ENCODE measurements around the gene EXOC3L4. TPM values are rescaled to one million over a fixed set of nuclear protein-coding genes. Genes with fewer than 3 reads are reported as not detected.

EXOC3L4 gene
- total and polyA plus RNA-seq, 2 donors (not counting 1 experiment from before 2014, with no cell fraction given), result not detected

- Histone ChIP-seq H4K20me1 (ENCODE audit: control insufficient read depth, insufficient read depth, low read length, poor library complexity, severe bottlenecking) (no peaks in the 10 kb centered on the region), H3K27me3 (replicated peaks in 1 of 4; ENCODE audit: control extremely low read depth in 1 of 4, control insufficient read depth in 3 of 4, insufficient read depth in 4 of 4, low read length in 3 of 4) (peaks cover 0 to 3% (median 0%) of the 10 kb centered on the region in 4 experiments), H3K4me3 (ENCODE audit: control extremely low read depth in 1 of 5, extremely low read depth in 1 of 5, insufficient read depth in 1 of 5, low read depth in 2 of 5, low read length in 4 of 5) (no peak overlapping the region), H3K9me3 (ENCODE audit: control extremely low read depth in 1 of 3, control insufficient read depth in 2 of 3, insufficient read depth in 1 of 3, low read length in 2 of 3) (no peaks in the 10 kb centered on the region), H3K79me2 (ENCODE audit: control insufficient read depth, insufficient read depth, low read length) (no peaks in the 10 kb centered on the region), H3K9ac (ENCODE audit: low read length) (no peak overlapping the region), H3K4me2 (replicated peaks; ENCODE audit: low read depth, low read length, poor library complexity, severe bottlenecking) (no peak overlapping the region), H2AFZ (ENCODE audit: insufficient read depth, low read depth, low read length, poor library complexity, severe bottlenecking) (no peak overlapping the region), H3K4me1 (ENCODE audit: control insufficient read depth in 2 of 2, insufficient read depth in 2 of 2, low read length in 2 of 2) (no peaks in the 10 kb centered on the region), H3K27ac (ENCODE audit: low read length in 2 of 2) (no peak overlapping the region), H3K36me3 (replicated peaks in 1 of 2; ENCODE audit: control extremely low read depth in 1 of 2, control insufficient read depth in 1 of 2, extremely low read depth in 1 of 2, insufficient read depth in 2 of 2, low read length in 1 of 2) (no peaks in the 10 kb centered on the region)
- intact Hi-C loops (cut with micrococcal nuclease), result no loop called here
- WGBS (ENCODE audit: insufficient coverage), result 92% methylated on average over 25 of the region's 25 CpGs
- no peak overlapping the region for H3K4me3 Mint-ChIP-seq
- ChIA-PET CTCF (no interaction called here), POLR2A (no interaction called here)
- TF ChIP-seq EZH2 (IDR thresholded peaks at IDR 0.05; ENCODE audit: borderline replicate concordance, insufficient read depth, low read depth, low read length, poor library complexity, severe bottlenecking), result no peak
- no peak for TF ChIP-seq CTCF (IDR thresholded peaks at IDR 0.05)
- DNase-seq (no peak), ATAC-seq (ENCODE audit: low read depth) (no peak)
- no peaks in the 10 kb centered on the region for H3K4me1 Mint-ChIP-seq
- peaks cover 4% of the 10 kb centered on the region for H3K27me3 Mint-ChIP-seq
- no peaks in the 10 kb centered on the region for H3K9me3 Mint-ChIP-seq (ENCODE audit: insufficient read depth)
- no peak overlapping the region for H3K27ac Mint-ChIP-seq
Observed at GRCh38 chr14:103133210-103134140, 39.0 kb downstream of the EXOC3L4 start.

GRCh38 chr14:103134405-103134804 lies 39.9 kb downstream of the EXOC3L4 start:
- peaks cover 3% of the 10 kb centered on the region for H3K27me3 Mint-ChIP-seq
- Histone ChIP-seq H4K20me1 (ENCODE audit: control insufficient read depth, insufficient read depth, low read length, poor library complexity, severe bottlenecking) (no peaks in the 10 kb centered on the region), H3K9me3 (ENCODE audit: control extremely low read depth in 1 of 3, control insufficient read depth in 2 of 3, insufficient read depth in 1 of 3, low read length in 2 of 3) (no peaks in the 10 kb centered on the region), H3K79me2 (ENCODE audit: control insufficient read depth, insufficient read depth, low read length) (no peaks in the 10 kb centered on the region), H3K4me2 (replicated peaks; ENCODE audit: low read depth, low read length, poor library complexity, severe bottlenecking) (no peak overlapping the region), H3K36me3 (replicated peaks in 1 of 2; ENCODE audit: control extremely low read depth in 1 of 2, control insufficient read depth in 1 of 2, extremely low read depth in 1 of 2, insufficient read depth in 2 of 2, low read length in 1 of 2) (no peaks in the 10 kb centered on the region), H3K9ac (ENCODE audit: low read length) (no peak overlapping the region), H3K4me3 (ENCODE audit: control extremely low read depth in 1 of 5, extremely low read depth in 1 of 5, insufficient read depth in 1 of 5, low read depth in 2 of 5, low read length in 4 of 5) (no peak overlapping the region), H3K27me3 (replicated peaks in 1 of 4; ENCODE audit: control extremely low read depth in 1 of 4, control insufficient read depth in 3 of 4, insufficient read depth in 4 of 4, low read length in 3 of 4) (peaks cover 0 to 3% (median 0%) of the 10 kb centered on the region in 4 experiments), H3K4me1 (ENCODE audit: control insufficient read depth in 2 of 2, insufficient read depth in 2 of 2, low read length in 2 of 2) (no peaks in the 10 kb centered on the region), H3K27ac (ENCODE audit: low read length in 2 of 2) (no peak overlapping the region), H2AFZ (ENCODE audit: insufficient read depth, low read depth, low read length, poor library complexity, severe bottlenecking) (no peak overlapping the region)
- H3K4me3 Mint-ChIP-seq, result no peak overlapping the region
- ATAC-seq (ENCODE audit: low read depth) (no peak), DNase-seq (no peak)
- intact Hi-C loops (cut with micrococcal nuclease), result no loop called here
- POLR2A ChIA-PET, result no interaction called here
- 40% methylated on average over 1 of the region's 2 CpGs for WGBS (ENCODE audit: insufficient coverage)
- CTCF ChIA-PET, result no interaction called here
- TF ChIP-seq CTCF (IDR thresholded peaks at IDR 0.05) (no peak), EZH2 (IDR thresholded peaks at IDR 0.05; ENCODE audit: borderline replicate concordance, insufficient read depth, low read depth, low read length, poor library complexity, severe bottlenecking) (no peak)
- H3K9me3 Mint-ChIP-seq (ENCODE audit: insufficient read depth), result no peaks in the 10 kb centered on the region
- H3K4me1 Mint-ChIP-seq, result no peaks in the 10 kb centered on the region
- H3K27ac Mint-ChIP-seq, result no peak overlapping the region

All from B cell (primary cell).